WTC11 (cell line): Measurements from ENCODE around the gene INTS11.

Experiments used
- FOXP1 ChIP-seq: sonication (generic); formaldehyde crosslinking; IDR thresholded peaks from 2 replicates; pipeline ENCODE4 v1.8.0; 2022; ENCODE audit warnings: missing genetic modification reagents, mild to moderate bottlenecking, moderate library complexity, borderline replicate concordance
- GABPB1 ChIP-seq: sonication (generic); formaldehyde crosslinking; IDR thresholded peaks from 2 replicates; pipeline ENCODE4 v1.8.1; 2023; ENCODE audit warnings: mild to moderate bottlenecking, missing genetic modification reagents
- OVOL2 ChIP-seq: fragments of 250-450 bp; sonication (Bioruptor Pico); IDR thresholded peaks from 2 replicates; pipeline ENCODE4 v1.9.0; 2021; ENCODE audit warnings: mild to moderate bottlenecking, borderline replicate concordance
- ZNF138 ChIP-seq: sonication (generic); formaldehyde crosslinking; conservative IDR thresholded peaks from 2 replicates; pipeline ENCODE4 v1.8.1; 2022; ENCODE audit warnings: mild to moderate bottlenecking, moderate library complexity, missing genetic modification reagents
- TF ChIP-seq, protein P1 (sequence below): sonication (generic); formaldehyde crosslinking; IDR thresholded peaks from 2 replicates; pipeline ENCODE4 v1.8.1; 2022; ENCODE audit warnings: low read depth, mild to moderate bottlenecking, moderate library complexity, missing genetic modification reagents, borderline replicate concordance
- TF ChIP-seq, protein P2 (sequence below): fragments of 200-600 bp; IDR thresholded peaks from 2 replicates; pipeline ENCODE4 v1.8.0; 2022; ENCODE audit warnings: antibody characterized with exemption
- TF ChIP-seq, protein P3 (sequence below): sonication (generic); formaldehyde crosslinking; IDR thresholded peaks from 2 replicates; pipeline ENCODE4 v1.8.1; 2023; ENCODE audit warnings: mild to moderate bottlenecking, missing genetic modification reagents
- TF ChIP-seq, protein P4 (sequence below): sonication (generic); formaldehyde crosslinking; IDR thresholded peaks from 2 replicates; pipeline ENCODE4 v1.8.0; 2022; ENCODE audit warnings: mild to moderate bottlenecking, missing genetic modification reagents
- TF ChIP-seq, protein P5 (sequence below): fragments of 250-450 bp; sonication (Bioruptor Pico); IDR thresholded peaks from 2 replicates; pipeline ENCODE4 v1.9.0; 2021; ENCODE audit warnings: moderate library complexity, mild to moderate bottlenecking, inconsistent platforms, borderline replicate concordance

DNA sequence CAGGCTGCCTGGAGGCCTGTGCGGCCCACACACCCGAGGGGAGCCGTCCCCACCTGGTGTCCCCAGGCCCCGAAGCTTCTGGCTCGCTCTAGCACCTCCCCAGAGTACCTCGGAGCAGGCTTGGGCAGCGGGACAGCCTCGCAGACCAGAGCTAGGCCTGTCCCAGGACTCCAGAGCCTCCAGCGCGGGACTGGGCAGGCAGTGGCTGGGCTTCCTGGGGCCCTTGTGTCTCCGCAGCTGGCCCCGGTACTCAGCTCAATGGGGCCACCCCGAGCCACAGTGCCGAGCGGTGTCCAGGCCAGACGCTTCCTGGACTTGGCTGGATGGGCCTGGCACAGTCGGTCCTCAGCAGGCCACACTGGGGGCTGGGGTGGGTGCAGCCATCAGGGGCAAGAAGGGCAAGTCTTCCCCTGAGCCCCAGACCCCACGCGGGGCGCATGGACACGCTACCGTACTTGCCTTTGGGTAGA lies 39.3 kb downstream of the INTS11 start:
- TF ChIP-seq, protein P1, sequence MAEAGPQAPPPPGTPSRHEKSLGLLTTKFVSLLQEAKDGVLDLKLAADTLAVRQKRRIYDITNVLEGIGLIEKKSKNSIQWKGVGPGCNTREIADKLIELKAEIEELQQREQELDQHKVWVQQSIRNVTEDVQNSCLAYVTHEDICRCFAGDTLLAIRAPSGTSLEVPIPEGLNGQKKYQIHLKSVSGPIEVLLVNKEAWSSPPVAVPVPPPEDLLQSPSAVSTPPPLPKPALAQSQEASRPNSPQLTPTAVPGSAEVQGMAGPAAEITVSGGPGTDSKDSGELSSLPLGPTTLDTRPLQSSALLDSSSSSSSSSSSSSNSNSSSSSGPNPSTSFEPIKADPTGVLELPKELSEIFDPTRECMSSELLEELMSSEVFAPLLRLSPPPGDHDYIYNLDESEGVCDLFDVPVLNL, result no peak
- TF ChIP-seq, protein P2, sequence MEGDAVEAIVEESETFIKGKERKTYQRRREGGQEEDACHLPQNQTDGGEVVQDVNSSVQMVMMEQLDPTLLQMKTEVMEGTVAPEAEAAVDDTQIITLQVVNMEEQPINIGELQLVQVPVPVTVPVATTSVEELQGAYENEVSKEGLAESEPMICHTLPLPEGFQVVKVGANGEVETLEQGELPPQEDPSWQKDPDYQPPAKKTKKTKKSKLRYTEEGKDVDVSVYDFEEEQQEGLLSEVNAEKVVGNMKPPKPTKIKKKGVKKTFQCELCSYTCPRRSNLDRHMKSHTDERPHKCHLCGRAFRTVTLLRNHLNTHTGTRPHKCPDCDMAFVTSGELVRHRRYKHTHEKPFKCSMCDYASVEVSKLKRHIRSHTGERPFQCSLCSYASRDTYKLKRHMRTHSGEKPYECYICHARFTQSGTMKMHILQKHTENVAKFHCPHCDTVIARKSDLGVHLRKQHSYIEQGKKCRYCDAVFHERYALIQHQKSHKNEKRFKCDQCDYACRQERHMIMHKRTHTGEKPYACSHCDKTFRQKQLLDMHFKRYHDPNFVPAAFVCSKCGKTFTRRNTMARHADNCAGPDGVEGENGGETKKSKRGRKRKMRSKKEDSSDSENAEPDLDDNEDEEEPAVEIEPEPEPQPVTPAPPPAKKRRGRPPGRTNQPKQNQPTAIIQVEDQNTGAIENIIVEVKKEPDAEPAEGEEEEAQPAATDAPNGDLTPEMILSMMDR, result no peak
- TF ChIP-seq, protein P3, sequence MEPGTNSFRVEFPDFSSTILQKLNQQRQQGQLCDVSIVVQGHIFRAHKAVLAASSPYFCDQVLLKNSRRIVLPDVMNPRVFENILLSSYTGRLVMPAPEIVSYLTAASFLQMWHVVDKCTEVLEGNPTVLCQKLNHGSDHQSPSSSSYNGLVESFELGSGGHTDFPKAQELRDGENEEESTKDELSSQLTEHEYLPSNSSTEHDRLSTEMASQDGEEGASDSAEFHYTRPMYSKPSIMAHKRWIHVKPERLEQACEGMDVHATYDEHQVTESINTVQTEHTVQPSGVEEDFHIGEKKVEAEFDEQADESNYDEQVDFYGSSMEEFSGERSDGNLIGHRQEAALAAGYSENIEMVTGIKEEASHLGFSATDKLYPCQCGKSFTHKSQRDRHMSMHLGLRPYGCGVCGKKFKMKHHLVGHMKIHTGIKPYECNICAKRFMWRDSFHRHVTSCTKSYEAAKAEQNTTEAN (CRISPR knock-in tag), result no peak
- TF ChIP-seq FOXP1 (CRISPR knock-in tag), result no peak
- no peak for TF ChIP-seq OVOL2
- TF ChIP-seq, protein P4, sequence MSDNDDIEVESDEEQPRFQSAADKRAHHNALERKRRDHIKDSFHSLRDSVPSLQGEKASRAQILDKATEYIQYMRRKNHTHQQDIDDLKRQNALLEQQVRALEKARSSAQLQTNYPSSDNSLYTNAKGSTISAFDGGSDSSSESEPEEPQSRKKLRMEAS, result no peak
- no peak for TF ChIP-seq GABPB1
- TF ChIP-seq ZNF138 (CRISPR knock-in tag), result no peak
- TF ChIP-seq, protein P5, sequence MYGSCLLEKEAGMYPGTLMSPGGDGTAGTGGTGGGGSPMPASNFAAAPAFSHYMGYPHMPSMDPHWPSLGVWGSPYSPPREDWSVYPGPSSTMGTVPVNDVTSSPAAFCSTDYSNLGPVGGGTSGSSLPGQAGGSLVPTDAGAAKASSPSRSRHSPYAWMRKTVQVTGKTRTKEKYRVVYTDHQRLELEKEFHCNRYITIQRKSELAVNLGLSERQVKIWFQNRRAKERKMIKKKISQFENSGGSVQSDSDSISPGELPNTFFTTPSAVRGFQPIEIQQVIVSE (CRISPR knock-in tag), result no peak
